Measurements from ENCODE around the gene BARHL2.

Gene BARHL2

DNA sequence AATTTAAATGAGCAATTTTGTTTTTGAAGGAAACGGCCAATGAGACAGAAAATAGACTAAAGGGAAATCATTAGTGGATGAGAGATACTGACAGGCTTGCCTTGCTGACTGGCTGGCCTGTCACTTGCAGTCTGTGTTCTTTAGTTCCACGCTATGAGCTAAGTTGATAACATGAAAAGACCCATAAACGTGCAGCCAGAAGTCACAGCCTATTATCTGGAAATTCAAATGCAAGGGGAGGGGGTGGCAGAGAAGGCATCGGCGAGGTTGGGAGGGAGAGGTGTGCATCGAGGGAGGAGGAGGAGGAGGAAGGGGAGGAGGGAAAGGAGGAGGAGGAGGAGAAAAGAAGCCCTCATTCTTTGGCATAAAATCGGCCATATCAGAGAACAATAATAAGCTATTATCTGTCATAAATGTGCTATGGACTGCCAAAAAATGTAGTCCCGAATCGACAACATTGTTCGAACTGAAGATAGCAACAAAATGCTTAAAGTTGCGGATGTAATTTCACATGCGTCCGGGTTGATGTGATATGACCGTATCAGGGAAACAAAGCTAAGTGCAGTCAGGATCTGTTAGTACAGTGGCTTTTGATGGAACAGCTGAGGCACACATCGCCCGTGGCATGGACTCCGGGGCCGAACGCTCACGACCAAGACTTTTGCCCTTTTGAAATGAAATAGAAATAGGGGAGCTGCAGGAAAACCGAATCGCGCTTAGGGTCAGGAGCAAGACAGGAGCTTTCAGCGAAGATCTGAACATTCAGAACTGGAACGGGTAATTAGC lies 11.6 kb upstream of the BARHL2 start:
- TF ChIP-seq, protein P1, sequence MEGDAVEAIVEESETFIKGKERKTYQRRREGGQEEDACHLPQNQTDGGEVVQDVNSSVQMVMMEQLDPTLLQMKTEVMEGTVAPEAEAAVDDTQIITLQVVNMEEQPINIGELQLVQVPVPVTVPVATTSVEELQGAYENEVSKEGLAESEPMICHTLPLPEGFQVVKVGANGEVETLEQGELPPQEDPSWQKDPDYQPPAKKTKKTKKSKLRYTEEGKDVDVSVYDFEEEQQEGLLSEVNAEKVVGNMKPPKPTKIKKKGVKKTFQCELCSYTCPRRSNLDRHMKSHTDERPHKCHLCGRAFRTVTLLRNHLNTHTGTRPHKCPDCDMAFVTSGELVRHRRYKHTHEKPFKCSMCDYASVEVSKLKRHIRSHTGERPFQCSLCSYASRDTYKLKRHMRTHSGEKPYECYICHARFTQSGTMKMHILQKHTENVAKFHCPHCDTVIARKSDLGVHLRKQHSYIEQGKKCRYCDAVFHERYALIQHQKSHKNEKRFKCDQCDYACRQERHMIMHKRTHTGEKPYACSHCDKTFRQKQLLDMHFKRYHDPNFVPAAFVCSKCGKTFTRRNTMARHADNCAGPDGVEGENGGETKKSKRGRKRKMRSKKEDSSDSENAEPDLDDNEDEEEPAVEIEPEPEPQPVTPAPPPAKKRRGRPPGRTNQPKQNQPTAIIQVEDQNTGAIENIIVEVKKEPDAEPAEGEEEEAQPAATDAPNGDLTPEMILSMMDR (conservative IDR thresholded peaks at IDR 0.05) = no peak
- no peak for TF ChIP-seq ZFX (IDR thresholded peaks at IDR 0.05)
- H3K27ac ChIP-seq = no peak overlapping the region

DNA sequence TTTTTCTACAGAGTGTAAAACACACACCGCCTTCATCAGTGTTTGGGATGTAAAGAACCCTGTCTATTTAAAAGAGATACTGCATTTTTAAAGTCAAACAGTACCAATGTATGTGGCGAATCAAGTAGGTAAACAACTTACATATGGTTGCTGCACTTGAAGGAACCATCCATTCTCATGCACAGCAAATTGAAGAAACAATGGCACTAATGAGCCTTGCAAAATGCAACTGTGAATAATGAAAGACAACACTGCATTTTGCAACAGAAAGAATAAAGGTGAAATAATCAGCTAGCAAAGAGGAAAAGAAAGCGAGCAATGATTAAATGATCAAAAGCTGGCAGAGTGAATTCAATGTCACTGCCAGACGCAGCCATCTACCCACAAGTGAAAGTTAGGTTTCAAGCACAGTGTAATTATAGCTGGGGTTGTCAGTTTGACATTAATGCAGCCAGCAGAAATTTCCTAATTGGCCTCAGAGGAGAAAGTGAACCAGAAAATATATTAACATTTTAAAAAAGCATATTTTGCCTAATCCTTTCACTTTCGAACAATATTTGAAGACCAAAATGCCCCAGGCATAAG lies 10.9 kb upstream of the BARHL2 start:
- no peak for TF ChIP-seq ZFX (IDR thresholded peaks at IDR 0.05)
- TF ChIP-seq, protein P1 (conservative IDR thresholded peaks at IDR 0.05) = no peak

DNA sequence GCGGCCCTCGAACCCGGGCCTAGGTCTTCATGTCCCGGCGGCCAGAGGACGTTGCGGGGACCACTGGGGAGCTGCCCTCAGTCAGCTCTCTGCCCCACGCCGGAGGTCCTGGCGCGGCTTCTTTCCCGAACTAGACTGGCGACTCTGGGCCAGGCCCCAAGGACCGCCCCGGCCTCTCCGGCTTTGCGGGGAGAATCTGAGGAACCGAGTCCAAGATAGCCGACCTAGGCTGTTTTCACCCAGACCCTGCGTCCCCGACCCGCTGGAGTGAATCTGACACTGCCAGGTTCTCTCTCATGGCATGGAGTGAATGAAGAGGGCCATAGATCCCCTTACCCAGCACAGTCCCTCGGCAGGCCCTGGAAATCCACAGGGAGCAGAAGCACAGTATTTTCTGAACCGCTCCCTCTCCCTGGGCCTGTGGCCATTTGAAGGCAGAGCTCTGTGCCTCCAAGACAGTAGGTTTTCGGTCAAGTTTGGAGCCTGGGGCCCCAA lies 9.9 kb upstream of the BARHL2 start:
- TF ChIP-seq, protein P1 (conservative IDR thresholded peaks at IDR 0.05) = no peak
- TF ChIP-seq ZFX (IDR thresholded peaks at IDR 0.05) = no peak
- no peak overlapping the region for H3K27ac ChIP-seq

More for the DNA sequence above, 10.9 kb upstream of the BARHL2 start:
- H3K27ac ChIP-seq = no peak overlapping the region

DNA sequence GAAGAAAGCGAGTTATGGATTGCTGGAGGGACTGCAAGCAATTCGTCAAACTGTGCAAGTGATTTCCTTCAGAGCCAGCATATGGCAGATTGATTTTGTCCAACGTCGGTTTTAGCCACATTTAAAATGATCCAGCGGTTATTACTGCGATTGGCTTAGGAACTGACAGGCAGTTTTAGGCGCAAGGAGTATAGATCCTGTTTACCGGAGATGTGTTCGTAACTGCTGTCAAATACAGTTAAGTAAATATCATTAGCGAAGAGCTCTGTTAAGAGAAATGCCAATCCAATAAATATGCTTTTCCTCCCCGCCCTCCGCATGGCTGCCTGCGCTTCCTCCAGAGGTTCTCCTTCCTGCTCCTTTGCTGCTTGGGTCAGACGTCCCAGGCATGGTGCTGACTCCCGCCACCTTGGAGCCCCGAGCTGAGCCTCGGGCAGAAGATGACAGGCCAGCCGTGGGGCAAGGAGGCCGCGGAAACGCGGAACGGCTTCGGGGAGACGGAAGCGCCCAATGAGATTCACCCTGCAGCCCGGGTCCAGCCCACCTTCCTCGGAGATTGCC lies 9.4 kb upstream of the BARHL2 start:
- H3K27ac ChIP-seq = no peak overlapping the region
- TF ChIP-seq, protein P1 (conservative IDR thresholded peaks at IDR 0.05) = no peak
- TF ChIP-seq ZFX (IDR thresholded peaks at IDR 0.05) = no peak

DNA sequence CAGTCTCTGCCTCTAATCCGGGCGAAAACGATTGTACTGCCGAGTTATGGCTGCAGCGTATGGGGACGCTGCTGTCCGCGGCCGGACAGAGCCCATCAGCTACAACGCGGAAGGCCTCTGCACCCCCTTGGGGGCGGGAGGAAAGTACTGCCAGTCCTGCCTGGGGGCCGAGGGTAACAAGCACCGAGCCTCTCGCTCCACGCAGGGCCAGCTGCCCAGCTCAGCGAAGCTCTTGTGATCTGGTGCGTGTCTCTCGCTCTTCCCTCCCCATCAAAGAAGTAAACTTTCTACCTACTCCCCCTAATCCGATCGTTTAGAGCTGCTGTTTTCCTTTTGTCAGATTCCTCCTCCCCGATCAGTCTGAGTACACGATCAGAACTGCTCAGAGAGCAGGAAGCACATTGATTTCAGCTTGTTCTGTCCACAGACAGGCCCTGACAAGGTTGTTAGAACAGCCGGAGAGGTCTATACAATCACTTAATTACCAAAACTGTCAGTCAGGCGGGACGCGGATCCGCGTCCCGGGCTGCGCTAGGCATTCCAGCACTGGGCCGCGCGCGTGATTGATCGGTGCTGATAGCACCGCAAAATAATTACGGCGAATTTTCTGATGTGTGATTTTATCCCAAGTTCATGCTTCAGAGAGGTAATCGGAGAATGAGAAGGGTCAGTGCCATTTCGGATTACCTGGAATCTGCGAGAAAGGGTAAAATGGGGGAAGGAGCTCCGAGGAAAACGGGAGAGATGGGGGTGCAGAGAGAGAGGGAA lies 8.7 kb upstream of the BARHL2 start:
- no peak overlapping the region for H3K27ac ChIP-seq
- TF ChIP-seq, protein P1 (conservative IDR thresholded peaks at IDR 0.05) = no peak
- TF ChIP-seq ZFX (IDR thresholded peaks at IDR 0.05) = no peak

GRCh38 chr1:90724926-90725656 lies 8.0 kb upstream of the BARHL2 start:
- no peak overlapping the region for H3K27ac ChIP-seq
- TF ChIP-seq, protein P1 (conservative IDR thresholded peaks at IDR 0.05) = no peak
- no peak for TF ChIP-seq ZFX (IDR thresholded peaks at IDR 0.05)

Data from C4-2B (cell line).